ENCODE results near the gene GPC6.

GPC6 gene

DNA sequence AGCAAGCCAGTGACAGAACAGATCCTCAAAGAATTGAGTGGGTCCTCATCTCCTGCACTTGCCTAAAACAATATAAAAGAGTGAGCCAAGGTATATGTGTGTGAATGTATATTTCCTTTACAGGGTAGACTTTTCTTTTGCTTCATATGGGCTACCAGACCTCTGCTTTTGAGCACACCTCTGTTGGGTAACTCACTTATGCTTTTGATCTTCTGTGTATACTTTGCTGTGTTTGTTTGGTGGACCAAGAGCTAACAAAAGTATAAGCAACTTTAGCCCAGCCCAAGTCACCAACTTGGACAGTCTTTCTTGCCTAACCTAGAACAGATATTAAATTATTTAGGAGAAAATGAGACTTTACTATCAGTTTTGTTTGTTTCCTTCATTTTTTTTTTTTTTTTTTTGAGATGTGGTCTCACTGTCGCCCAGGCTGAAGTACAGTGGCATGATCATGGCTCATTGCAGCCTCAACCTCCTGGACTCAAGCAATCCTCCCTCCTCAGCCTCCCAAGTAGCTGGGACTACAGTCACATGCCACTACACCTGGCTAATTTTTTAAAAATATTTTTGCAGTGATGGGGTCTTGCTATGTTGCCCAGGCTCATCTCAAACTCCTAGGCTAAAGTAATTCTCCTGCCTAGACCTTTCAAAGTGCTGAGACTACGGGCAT, 739.8 kb downstream of the GPC6 start:
- Mint-ChIP-seq H3K27ac (no peak overlapping the region), H3K4me1 (no peaks in the 10 kb centered on the region), H3K9me3 (no peaks in the 10 kb centered on the region), H3K4me3 (no peak overlapping the region), H3K27me3 (no peaks in the 10 kb centered on the region)
- DNase-seq (no peak), ATAC-seq (no peak)

- Mint-ChIP-seq H3K27ac (no peak overlapping the region), H3K4me3 (no peak overlapping the region), H3K4me1 (no peaks in the 10 kb centered on the region), H3K9me3 (no peaks in the 10 kb centered on the region), H3K27me3 (no peaks in the 10 kb centered on the region)
- DNase-seq (no peak), ATAC-seq (no peak)
These were observed 740.7 kb downstream of the GPC6 start for GRCh38 chr13:93967286-93967685.

GRCh38 chr13:93975242-93975641, 748.6 kb downstream of the GPC6 start:
- no peaks in the 10 kb centered on the region for H3K9me3 Mint-ChIP-seq
- ATAC-seq = no peak
- no peaks in the 10 kb centered on the region for H3K4me1 Mint-ChIP-seq

DNA sequence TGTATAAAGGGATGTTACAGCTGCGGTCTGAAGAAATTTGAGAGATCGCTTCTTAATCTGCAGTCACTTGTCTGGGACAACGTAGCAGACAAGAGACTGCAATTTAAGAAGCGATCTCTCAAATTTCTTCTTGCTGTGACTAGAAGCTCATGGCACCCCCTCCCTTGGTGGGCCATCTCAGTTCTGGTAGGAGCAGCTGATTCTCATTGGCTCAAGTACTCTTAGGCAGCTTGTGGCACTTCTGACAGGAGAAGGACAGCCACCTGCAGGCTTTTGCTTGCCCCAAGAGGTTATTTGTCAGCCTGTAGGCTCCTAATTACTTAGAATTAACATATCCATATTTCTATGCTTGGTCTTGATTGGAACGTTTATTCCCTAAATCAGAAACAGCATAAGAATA, 749.9 kb downstream of the GPC6 start:
- ATAC-seq (no peak), DNase-seq (no peak)
- no peaks in the 10 kb centered on the region for H3K27me3 Mint-ChIP-seq
- no peaks in the 10 kb centered on the region for H3K9me3 Mint-ChIP-seq
- H3K4me3 Mint-ChIP-seq = no peak overlapping the region
- H3K4me1 Mint-ChIP-seq = no peaks in the 10 kb centered on the region
- no peak overlapping the region for H3K27ac Mint-ChIP-seq

More at GRCh38 chr13:93975242-93975641, 748.6 kb downstream of the GPC6 start:
- Mint-ChIP-seq H3K27ac (no peak overlapping the region), H3K27me3 (no peaks in the 10 kb centered on the region), H3K4me3 (no peak overlapping the region)
- no peak for DNase-seq

DNA sequence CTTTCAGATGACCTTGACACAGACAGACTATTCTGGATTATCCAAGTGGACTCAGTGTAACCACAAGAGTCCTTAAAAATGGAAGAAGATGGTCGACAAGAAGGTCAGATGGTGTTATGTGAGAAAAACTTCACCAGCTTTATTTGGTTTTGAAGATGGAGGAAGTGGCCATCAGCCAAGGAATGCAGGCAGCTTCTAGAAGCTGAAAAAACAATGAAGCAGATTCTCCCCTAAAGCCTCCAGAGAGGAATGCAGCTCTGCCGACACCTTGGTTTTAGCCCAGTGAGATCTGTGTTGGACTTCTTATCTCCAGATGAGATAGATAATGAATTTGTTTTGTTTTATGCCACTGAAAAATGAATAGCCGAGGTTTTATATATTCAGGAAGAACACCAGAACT, 751.4 kb downstream of the GPC6 start:
- H3K4me3 Mint-ChIP-seq = no peak overlapping the region
- ATAC-seq (no peak), DNase-seq (no peak)
- no peak overlapping the region for H3K27ac Mint-ChIP-seq
- no peaks in the 10 kb centered on the region for H3K27me3 Mint-ChIP-seq
- no peaks in the 10 kb centered on the region for H3K4me1 Mint-ChIP-seq
- no peaks in the 10 kb centered on the region for H3K9me3 Mint-ChIP-seq

DNA sequence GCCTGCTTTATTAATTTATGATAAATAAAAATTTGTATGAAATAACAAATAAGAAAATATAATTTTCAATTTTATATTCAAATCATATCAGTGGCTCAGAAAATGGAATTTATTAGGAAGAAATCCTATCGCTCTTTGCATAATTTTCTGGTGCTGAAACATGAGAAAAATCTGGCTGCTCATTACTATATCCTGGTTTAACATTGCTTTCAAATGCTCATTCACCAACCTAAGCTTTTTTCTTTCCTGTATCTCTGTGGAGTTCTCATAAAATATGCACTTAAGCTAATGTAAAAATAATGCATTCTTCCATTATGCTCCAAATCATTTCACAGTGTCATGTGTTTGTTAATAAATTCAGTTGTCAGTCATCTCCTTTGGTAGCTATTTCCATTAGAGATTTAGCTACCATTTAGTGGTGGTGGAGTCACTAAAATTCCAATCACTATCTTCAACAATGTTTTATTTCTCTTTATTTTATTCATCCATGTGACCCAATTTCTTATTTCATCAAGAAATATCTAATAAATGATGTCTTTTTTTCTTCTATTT, 754.9 kb downstream of the GPC6 start:
- Mint-ChIP-seq H3K4me1 (no peaks in the 10 kb centered on the region), H3K27ac (no peak overlapping the region), H3K27me3 (no peaks in the 10 kb centered on the region), H3K4me3 (no peak overlapping the region), H3K9me3 (no peaks in the 10 kb centered on the region)
- ATAC-seq (no peak), DNase-seq (no peak)

DNA sequence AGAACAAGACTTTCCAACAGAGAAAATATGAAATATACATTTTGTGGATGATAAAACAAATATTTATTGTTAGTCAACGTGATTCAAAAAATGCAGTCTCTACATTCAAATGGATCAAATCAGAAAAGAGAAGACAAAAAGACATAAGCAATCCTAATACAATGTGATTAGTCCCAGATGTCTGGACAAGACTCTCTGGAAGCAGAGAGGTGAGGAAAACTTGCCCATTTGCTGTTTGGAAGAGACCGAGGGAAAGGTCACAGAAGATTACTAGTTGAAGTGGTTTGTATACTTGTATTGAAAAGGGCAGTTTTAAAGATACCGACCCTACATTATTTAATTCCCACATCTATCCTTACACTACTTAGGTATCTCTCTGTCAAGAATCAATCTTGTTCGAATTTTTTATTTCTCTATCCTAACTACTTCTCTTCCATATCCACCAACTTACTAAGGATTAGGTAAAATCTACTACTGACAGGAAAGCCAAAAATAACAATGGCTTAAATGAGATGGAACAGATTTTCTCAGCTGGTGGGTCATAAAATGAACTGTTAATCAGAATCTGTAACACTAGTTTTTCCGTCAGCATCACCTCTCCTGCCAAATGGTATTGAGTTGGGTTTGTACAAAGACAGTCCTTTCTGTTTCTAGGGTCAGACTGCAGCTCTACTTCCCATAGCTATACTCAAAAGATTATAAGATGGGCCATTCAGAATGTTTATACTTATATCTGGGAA, 755.7 kb downstream of the GPC6 start:
- H3K4me1 Mint-ChIP-seq = no peaks in the 10 kb centered on the region
- H3K27ac Mint-ChIP-seq = no peak overlapping the region
- ATAC-seq (no peak), DNase-seq (no peak)
- no peaks in the 10 kb centered on the region for H3K27me3 Mint-ChIP-seq
- H3K9me3 Mint-ChIP-seq = no peaks in the 10 kb centered on the region
- no peak overlapping the region for H3K4me3 Mint-ChIP-seq

DNA sequence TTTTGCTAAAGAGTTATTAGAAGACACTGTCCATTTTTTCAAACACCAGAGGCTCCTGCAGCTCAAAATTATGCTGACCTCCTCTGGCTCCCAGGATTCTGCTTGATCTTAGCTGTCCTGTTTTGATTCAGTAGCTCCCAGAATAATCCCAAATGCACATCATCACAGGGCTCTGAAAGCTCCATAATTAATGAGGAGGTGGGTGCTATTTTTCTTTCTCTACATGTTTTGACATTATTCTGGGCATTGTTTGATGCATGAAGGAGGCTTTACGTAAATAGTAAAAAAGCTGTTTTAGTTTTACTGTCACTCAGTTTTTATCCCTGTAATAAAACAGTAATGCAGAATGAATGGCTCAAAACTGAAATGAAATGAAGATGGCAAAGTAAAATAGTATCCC, 757.4 kb downstream of the GPC6 start:
- H3K9me3 Mint-ChIP-seq = no peaks in the 10 kb centered on the region
- H3K27ac Mint-ChIP-seq = no peak overlapping the region
- H3K4me3 Mint-ChIP-seq = no peak overlapping the region
- H3K27me3 Mint-ChIP-seq = peaks cover 7% of the 10 kb centered on the region
- no peaks in the 10 kb centered on the region for H3K4me1 Mint-ChIP-seq
- DNase-seq (no peak), ATAC-seq (no peak)

DNA sequence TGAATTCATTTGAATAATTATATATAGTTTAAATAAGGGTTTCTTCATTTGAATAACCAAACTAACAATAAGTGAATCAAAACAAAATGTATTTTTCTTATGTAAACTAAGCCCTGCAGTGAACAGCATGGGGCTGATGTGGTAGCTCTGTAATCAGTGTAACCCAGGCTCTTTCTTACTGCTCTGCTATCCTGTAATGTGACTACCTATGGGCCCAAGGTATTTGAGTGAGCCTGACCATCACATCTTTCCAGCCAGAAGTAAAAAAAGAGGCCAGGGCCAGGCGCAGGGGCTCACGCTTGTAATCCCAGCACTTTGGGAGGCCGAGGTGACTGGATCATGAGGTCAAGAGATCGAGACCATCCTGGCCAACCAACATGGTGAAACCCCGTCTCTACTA, 758.3 kb downstream of the GPC6 start:
- Mint-ChIP-seq H3K4me1 (no peaks in the 10 kb centered on the region), H3K27ac (no peak overlapping the region), H3K4me3 (no peak overlapping the region), H3K9me3 (no peaks in the 10 kb centered on the region), H3K27me3 (peaks cover 7% of the 10 kb centered on the region)
- DNase-seq = no peak
- ATAC-seq = no peak

GRCh38 chr13:93987458-93987857, 760.9 kb downstream of the GPC6 start:
- H3K27me3 Mint-ChIP-seq = peaks cover 7% of the 10 kb centered on the region
- H3K27ac Mint-ChIP-seq = no peak overlapping the region
- no peaks in the 10 kb centered on the region for H3K4me1 Mint-ChIP-seq
- DNase-seq (no peak), ATAC-seq (no peak)
- H3K4me3 Mint-ChIP-seq = no peak overlapping the region
- no peaks in the 10 kb centered on the region for H3K9me3 Mint-ChIP-seq

GRCh38 chr13:93991569-93991968, 765.0 kb downstream of the GPC6 start:
- Mint-ChIP-seq H3K4me1 (no peaks in the 10 kb centered on the region), H3K27ac (no peak overlapping the region), H3K9me3 (no peaks in the 10 kb centered on the region), H3K27me3 (peaks cover 7% of the 10 kb centered on the region), H3K4me3 (no peak overlapping the region)
- DNase-seq (no peak), ATAC-seq (no peak)

- ATAC-seq (no peak), DNase-seq (no peak)
- Mint-ChIP-seq H3K27ac (no peak overlapping the region), H3K27me3 (peaks cover 10% of the 10 kb centered on the region), H3K9me3 (no peaks in the 10 kb centered on the region), H3K4me1 (no peaks in the 10 kb centered on the region), H3K4me3 (no peak overlapping the region)
These were observed 769.9 kb downstream of the GPC6 start for GRCh38 chr13:93996481-93996880.

GRCh38 chr13:94006296-94006695, 779.7 kb downstream of the GPC6 start:
- Mint-ChIP-seq H3K4me3 (no peak overlapping the region), H3K9me3 (no peaks in the 10 kb centered on the region), H3K4me1 (no peaks in the 10 kb centered on the region), H3K27ac (no peak overlapping the region), H3K27me3 (peaks cover 15% of the 10 kb centered on the region)
- DNase-seq (no peak), ATAC-seq (no peak)

GRCh38 chr13:94007072-94007471, 780.5 kb downstream of the GPC6 start:
- peaks cover 7% of the 10 kb centered on the region for H3K27me3 Mint-ChIP-seq
- H3K27ac Mint-ChIP-seq = no peak overlapping the region
- no peaks in the 10 kb centered on the region for H3K9me3 Mint-ChIP-seq
- no peak overlapping the region for H3K4me3 Mint-ChIP-seq
- DNase-seq (no peak), ATAC-seq (no peak)
- H3K4me1 Mint-ChIP-seq = no peaks in the 10 kb centered on the region

DNA sequence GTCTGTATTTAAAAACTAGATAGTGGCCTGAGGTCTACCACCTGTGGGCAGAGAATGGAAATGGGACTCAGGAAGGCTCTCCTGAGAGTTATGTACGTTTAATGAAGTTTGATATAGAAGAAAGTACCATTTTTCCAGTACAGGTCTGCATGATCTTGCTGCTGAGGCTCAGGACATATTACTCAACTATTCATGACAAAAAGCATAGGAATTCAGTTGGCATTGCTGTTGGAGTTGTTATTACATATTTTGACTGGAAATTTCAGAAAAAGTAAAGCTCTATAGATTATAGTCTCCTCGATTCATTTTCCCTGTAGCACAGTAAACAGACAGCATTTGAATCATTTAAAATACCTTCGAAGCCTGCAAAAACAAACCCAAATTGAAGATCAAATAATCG, 783.1 kb downstream of the GPC6 start:
- Mint-ChIP-seq H3K4me1 (no peaks in the 10 kb centered on the region), H3K27me3 (peaks cover 7% of the 10 kb centered on the region), H3K9me3 (no peaks in the 10 kb centered on the region), H3K27ac (no peak overlapping the region), H3K4me3 (no peak overlapping the region)
- DNase-seq = no peak
- ATAC-seq = no peak

GRCh38 chr13:94014461-94014860, 787.9 kb downstream of the GPC6 start:
- no peak for DNase-seq
- no peaks in the 10 kb centered on the region for H3K9me3 Mint-ChIP-seq
- no peak overlapping the region for H3K4me3 Mint-ChIP-seq
- no peak overlapping the region for H3K27ac Mint-ChIP-seq
- no peak for ATAC-seq
- H3K27me3 Mint-ChIP-seq = peaks cover 5% of the 10 kb centered on the region
- no peaks in the 10 kb centered on the region for H3K4me1 Mint-ChIP-seq

Data from stimulated activated naive CD8-positive, alpha-beta T cell treated with anti-CD3 and anti-CD28 coated beads, Interleukin-15, amount 100 ng/mL, for 72 hours (primary cell).